Esophagus squamous epithelium (tissue), 4 donors: ENCODE results near the gene TOMM40.

Source experiments
- POLR2A ChIP-seq, 4 donors: fragments of 450-650 bp; IDR thresholded peaks; one replicate each; pipeline ENCODE4 v1.6.1; 2017; ENCODE audit warnings: antibody characterized with exemption in 4 of 4, mild to moderate bottlenecking in 4 of 4, moderate library complexity in 3 of 4
- TF ChIP-seq, protein P1 (sequence below), 6 experiments: fragments of 450-650 bp in 4 of 6; fragments of 200-600 bp in 2 of 6; sonication (generic) in 2 of 6; IDR thresholded peaks; one replicate each; pipeline ENCODE4 v1.5.1; 2016 to 2019; ENCODE audit warnings: antibody characterized with exemption in 6 of 6, mild to moderate bottlenecking in 4 of 6, moderate library complexity in 4 of 6

DNA sequence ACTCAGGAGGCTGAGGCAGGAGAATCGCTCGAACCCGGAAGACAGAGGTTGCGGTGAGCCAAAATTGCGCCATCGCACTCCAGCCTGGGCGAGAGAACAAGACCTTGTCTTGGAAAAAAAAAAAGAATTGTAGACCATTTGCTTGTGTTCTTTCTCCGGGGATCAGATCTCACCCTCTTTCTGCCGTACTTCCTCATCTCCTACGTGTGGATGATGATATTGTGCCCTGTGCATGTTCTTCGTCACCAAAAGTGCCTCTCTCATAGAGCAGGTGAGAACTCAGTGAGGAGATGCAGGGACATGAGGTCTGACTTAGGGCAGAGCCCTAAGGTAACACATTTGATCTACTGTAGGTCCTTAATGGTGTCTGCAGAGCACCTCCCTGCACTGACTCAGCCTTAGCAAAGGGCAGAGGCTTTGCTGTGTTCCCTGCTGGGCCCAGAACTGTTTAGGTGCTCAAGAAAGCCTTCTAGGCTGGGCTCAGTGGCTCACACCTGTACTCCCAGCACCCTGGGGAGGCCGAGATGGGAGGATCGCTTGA lies 56.1 kb downstream of the TOMM40 start:
- TF ChIP-seq, protein P1, sequence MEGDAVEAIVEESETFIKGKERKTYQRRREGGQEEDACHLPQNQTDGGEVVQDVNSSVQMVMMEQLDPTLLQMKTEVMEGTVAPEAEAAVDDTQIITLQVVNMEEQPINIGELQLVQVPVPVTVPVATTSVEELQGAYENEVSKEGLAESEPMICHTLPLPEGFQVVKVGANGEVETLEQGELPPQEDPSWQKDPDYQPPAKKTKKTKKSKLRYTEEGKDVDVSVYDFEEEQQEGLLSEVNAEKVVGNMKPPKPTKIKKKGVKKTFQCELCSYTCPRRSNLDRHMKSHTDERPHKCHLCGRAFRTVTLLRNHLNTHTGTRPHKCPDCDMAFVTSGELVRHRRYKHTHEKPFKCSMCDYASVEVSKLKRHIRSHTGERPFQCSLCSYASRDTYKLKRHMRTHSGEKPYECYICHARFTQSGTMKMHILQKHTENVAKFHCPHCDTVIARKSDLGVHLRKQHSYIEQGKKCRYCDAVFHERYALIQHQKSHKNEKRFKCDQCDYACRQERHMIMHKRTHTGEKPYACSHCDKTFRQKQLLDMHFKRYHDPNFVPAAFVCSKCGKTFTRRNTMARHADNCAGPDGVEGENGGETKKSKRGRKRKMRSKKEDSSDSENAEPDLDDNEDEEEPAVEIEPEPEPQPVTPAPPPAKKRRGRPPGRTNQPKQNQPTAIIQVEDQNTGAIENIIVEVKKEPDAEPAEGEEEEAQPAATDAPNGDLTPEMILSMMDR (IDR thresholded peaks at IDR 0.05): no peak
- no peak for TF ChIP-seq POLR2A (IDR thresholded peaks at IDR 0.05)
